Transverse colon (tissue), 4 donors: ENCODE measurements around the gene RNF5. TPM values are rescaled to one million over a fixed set of nuclear protein-coding genes. Genes with fewer than 3 reads are reported as not detected.

Experiments used
- DNase-seq: peaks from one replicate; pipeline ENCODE4 v3.0.0-alpha.2; 2019
- H3K27ac ChIP-seq, 4 donors: fragments of 200-600 bp; sonication (generic); 2 replicates each; pipeline ENCODE4 v1.5.1; 2016 to 2018; ENCODE audit warnings: inconsistent platforms in 4 of 4
- H3K27me3 ChIP-seq: fragments of 200-600 bp; sonication (generic); 2 replicates; pipeline ENCODE4 v1.5.1; 2017; ENCODE audit warnings: inconsistent platforms
- H3K36me3 ChIP-seq, 4 donors: fragments of 200-600 bp; sonication (generic); 2 replicates each; pipeline ENCODE4 v1.5.1; 2017 to 2019; ENCODE audit warnings: inconsistent platforms in 4 of 4
- H3K4me1 ChIP-seq, 4 donors: fragments of 200-600 bp; sonication (generic); 2 replicates each; pipeline ENCODE4 v1.5.1; 2017 to 2020; ENCODE audit warnings: inconsistent platforms in 4 of 4
- H3K4me3 ChIP-seq, 4 donors: fragments of 200-600 bp; sonication (generic); 1 replicate in 1 of 4; 2 replicates in 3 of 4; pipeline versions ENCODE4 v1.5.1 to v1.6.1; 2017 to 2019; ENCODE audit warnings: inconsistent platforms in 4 of 4
- H3K9me3 ChIP-seq, 2 donors: fragments of 200-600 bp; sonication (generic); 2 replicates each; pipeline ENCODE4 v1.5.1; 2017 to 2019; ENCODE audit warnings: inconsistent platforms in 2 of 2
- EP300 ChIP-seq: sonication (generic); formaldehyde crosslinking; IDR thresholded peaks from one replicate; pipeline ENCODE4 v1.6.1; 2017; ENCODE audit warnings: antibody characterized with exemption, low read depth
- POLR2A ChIP-seq: fragments of 450-650 bp; IDR thresholded peaks from one replicate; pipeline ENCODE4 v1.6.1; 2016; ENCODE audit warnings: antibody characterized with exemption, mild to moderate bottlenecking, moderate library complexity
- POLR2AphosphoS5 ChIP-seq, 3 donors: sonication (generic); formaldehyde crosslinking; IDR thresholded peaks; one replicate each; pipeline ENCODE4 v1.6.1; 2016; ENCODE audit warnings: antibody characterized with exemption in 3 of 3
- WGBS, 2 donors: methylation state at CpG; one replicate each; pipeline ENCODE4 v1.1.5; 2018; ENCODE audit warnings: low coverage in 1 of 2; 5-methylcytosine and 5-hydroxymethylcytosine counted together
- in situ Hi-C, 4 donors: fragments of 200-750 bp; cut with MboI; loops; one replicate each; pipeline versions ENCODE4 v1.15.0 to v1.15.1; 2017; ENCODE audit warnings: low sequenced_read_pairs in 3 of 4, low pct_ligation_motif_present in 1 of 4, low pct_unique_long_range_greater_than_20kb in 1 of 4
- intact Hi-C: fragments of 100-400 bp; cut with DNase I; formaldehyde crosslinking; loops from one replicate; pipeline ENCODE4 v1.15.1; 2023; ENCODE audit warnings: low total_unique reads
- total RNA-seq, 4 donors: library from RNA; depleted of rRNA; stranded (reverse); fragments of >200 nt; gene quantifications; one replicate each; pipeline ENCODE4 v1.1.0, GENCODE V29; 2016
- TF ChIP-seq, protein P1 (sequence below), 5 experiments: fragments of 200-600 bp in 3 of 5; fragments of 450-650 bp in 2 of 5; sonication (generic) in 3 of 5; IDR thresholded peaks; 1 replicate in 2 of 5; 2 replicates in 3 of 5; pipeline ENCODE4 v1.5.1; 2016 to 2017; ENCODE audit warnings: antibody characterized with exemption in 5 of 5, inconsistent platforms in 3 of 5, mild to moderate bottlenecking in 2 of 5, moderate library complexity in 1 of 5

The RNF5 gene
- total RNA-seq, 4 donors from 2014 or later, result 36.0 to 212 (median 120) TPM

DNA sequence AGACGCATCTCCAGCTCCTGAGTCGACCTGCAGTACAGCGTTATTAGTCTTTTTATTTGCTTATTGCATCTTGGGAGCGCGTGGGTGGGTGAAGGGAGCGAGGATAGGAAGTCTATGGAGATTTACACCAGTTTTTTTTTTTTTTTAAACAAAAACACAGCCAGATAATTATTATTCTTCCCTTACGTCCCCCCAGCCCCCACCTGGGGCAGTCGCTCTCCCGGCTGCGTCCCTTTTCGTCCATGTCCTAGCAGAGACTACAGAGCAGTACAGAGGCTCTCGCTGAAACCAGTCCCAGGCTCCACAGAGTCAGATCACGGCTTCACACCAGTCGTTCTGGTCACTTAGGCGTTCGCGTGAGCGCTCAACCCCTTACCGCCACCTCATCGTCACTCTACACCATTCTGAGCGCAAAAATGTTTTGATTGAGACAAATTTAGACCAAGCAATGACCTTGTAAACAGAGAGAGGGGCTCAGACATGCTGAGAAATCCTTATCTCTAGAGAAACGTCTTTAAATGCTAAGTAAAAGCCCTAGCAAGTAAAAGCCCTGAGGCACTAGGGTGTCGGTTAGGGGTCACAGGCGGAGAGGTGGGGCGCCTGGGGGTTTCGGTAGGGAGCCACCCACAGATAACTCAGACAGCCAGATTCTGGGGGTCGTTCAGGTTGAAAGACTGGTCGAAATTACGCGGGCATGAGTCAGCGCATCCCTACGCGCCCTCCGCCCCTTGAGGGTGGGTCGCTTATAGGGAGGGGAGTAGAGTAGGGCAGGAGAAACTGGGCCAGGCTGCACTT is 25.2 kb upstream of the RNF5 start:
- Histone ChIP-seq H3K4me3 (peak overlapping the region; percentile 48 to 85 (median 70)), H3K27me3 (peaks cover 10% of the 10 kb centered on the region), H3K9me3 (no peaks in the 10 kb centered on the region), H3K27ac (peak overlapping the region; percentile 85 to 97 (median 90)), H3K4me1 (peaks cover 15 to 38% (median 36%) of the 10 kb centered on the region in 4 donors), H3K36me3 (no peaks in the 10 kb centered on the region)
- intact Hi-C loops, result loop anchor here (1.0 to 5.0 kb wide), 3 partner anchors 23 to 501 kb away; partner anchors contain the start of genes BAG6, FKBPL and PBX2
- WGBS, 2 donors, result 31 to 63% methylated on average over 20 to 35 of the region's 35 CpGs
- no peak for DNase-seq
- in situ Hi-C loops, result no loop called here
- TF ChIP-seq POLR2AphosphoS5 (IDR thresholded peaks at IDR 0.05) (no peak), EP300 (no peak), POLR2A (no peak)
- TF ChIP-seq, protein P1, sequence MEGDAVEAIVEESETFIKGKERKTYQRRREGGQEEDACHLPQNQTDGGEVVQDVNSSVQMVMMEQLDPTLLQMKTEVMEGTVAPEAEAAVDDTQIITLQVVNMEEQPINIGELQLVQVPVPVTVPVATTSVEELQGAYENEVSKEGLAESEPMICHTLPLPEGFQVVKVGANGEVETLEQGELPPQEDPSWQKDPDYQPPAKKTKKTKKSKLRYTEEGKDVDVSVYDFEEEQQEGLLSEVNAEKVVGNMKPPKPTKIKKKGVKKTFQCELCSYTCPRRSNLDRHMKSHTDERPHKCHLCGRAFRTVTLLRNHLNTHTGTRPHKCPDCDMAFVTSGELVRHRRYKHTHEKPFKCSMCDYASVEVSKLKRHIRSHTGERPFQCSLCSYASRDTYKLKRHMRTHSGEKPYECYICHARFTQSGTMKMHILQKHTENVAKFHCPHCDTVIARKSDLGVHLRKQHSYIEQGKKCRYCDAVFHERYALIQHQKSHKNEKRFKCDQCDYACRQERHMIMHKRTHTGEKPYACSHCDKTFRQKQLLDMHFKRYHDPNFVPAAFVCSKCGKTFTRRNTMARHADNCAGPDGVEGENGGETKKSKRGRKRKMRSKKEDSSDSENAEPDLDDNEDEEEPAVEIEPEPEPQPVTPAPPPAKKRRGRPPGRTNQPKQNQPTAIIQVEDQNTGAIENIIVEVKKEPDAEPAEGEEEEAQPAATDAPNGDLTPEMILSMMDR (IDR thresholded peaks at IDR 0.05), result no peak

DNA sequence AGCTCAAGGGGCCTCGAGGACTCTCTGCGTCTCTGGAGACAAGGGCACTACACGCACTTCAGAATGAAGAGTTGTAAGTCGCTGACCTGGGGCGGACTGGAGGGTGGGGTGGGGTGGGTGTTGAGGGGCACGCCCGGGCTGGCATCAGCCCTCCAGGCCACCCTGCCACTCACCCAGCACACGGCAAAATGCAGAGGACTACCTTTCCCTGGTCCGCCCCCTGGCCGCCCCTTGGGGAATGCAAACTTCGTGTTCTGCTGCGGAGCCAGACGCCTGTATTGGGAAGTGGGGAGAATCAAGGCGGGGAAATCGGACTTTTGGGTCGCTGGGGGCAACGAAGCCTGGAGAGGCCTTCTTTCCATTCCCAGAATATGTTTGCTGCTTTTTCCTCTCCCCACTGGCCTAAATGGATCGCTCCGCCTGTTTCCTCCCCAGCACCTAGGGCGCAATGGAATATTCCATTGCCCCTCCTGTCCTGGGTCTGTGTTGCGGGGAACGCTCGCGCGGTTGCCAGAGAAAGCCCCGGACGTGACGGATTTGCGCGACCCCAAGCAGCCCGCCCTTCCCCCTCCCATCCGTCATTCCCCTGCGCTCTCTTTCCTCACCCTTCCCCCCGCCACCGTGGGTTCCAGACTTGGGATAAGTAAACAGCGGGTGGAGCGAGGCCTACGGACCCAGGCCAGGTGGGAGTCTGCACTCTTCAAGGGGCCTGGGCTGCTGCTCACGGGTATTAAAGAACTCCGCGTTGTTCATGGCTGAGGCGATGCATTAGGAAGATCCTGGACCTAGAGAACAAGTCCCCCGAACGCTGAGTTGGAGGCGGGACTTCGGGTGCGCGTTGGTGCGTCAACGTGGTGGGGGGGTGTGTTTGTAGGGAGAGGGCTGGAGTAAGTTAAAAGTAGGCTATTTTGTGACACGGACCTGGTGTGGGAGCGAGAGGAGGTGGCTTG is 24.4 kb upstream of the RNF5 start, which contains the start of gene PPT2:
PPT2 (plus strand) TSS at position 578 of the 950 bp plus-strand sequence. CDS start 454 bp downstream, outside the sequence.
- Histone ChIP-seq H3K4me1 (peaks cover 15 to 38% (median 36%) of the 10 kb centered on the region in 4 donors), H3K9me3 (no peaks in the 10 kb centered on the region), H3K4me3 (peak within 1 kb of the TSS; percentile 48 to 85 (median 70)), H3K36me3 (peaks cover 0 to 8% (median 0%) of the 10 kb centered on the region in 4 donors), H3K27me3 (peaks cover 3% of the 10 kb centered on the region), H3K27ac (peak within 1 kb of the TSS; percentile 85 to 97 (median 90))
- in situ Hi-C loops (no loop called here), intact Hi-C loops (loop anchor here (1.0 to 5.0 kb wide), 4 partner anchors 24 to 502 kb away; partner anchors contain the start of genes BAG6, FKBPL and PBX2)
- WGBS, 2 donors, result 0 to 2% methylated on average over 1 to 50 of the region's 52 CpGs
- peak; percentile 88 for DNase-seq
- TF ChIP-seq POLR2AphosphoS5 (IDR thresholded peaks at IDR 0.05) (peak; percentile 64 to 75 (median 68)), EP300 (no peak)
- TF ChIP-seq, protein P1 (IDR thresholded peaks at IDR 0.05), result peak in 2 of 5 experiments; percentile 25 to 28

DNA sequence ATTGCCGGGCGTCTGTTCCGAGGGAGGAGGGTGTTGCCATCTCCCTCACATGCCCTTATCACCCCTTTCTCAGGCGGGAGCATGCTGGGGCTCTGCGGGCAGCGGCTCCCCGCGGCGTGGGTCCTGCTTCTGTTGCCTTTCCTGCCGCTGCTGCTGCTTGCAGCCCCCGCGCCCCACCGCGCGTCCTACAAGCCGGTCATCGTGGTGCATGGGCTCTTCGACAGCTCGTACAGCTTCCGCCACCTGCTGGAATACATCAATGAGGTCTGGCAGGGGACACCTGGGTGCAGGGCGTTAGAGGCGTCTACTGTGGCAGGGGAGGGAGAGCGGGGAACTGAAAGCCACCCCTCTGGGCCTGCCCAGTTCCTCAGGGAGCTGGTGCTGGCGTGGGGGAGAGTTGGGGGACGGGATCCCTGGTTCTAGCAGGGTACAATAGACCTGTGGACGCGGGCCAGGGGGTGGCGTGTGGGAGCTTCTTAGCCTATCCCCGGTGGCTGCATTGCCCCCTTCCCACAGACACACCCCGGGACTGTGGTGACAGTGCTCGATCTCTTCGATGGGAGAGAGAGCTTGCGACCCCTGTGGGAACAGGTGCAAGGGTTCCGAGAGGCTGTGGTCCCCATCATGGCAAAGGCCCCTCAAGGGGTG is 23.6 kb upstream of the RNF5 start:
- peak; percentile 85 for DNase-seq
- peak; percentile 48 for TF ChIP-seq POLR2A
- TF ChIP-seq POLR2AphosphoS5 (IDR thresholded peaks at IDR 0.05), result peak in 1 of 3 donors; percentile 63
- TF ChIP-seq, protein P1 (IDR thresholded peaks at IDR 0.05), result peak; percentile 56 to 89 (median 61)
- TF ChIP-seq EP300, result no peak
- H3K4me3 ChIP-seq, result peak overlapping the region; percentile 48 to 85 (median 70)
- no peaks in the 10 kb centered on the region for H3K9me3 ChIP-seq
- intact Hi-C loops, result loop anchor here (2.0 to 5.0 kb wide), 2 partner anchors 36 to 502 kb away; partner anchors contain the start of gene BAG6
- peaks cover 0 to 9% (median 0%) of the 10 kb centered on the region in 4 donors for H3K36me3 ChIP-seq
- H3K4me1 ChIP-seq, result peaks cover 15 to 38% (median 36%) of the 10 kb centered on the region in 4 donors
- 3% methylated on average over 34 of the region's 34 CpGs; no CpG with 5 or more reads in 1 of the 2 donors for WGBS, 2 donors
- no peaks in the 10 kb centered on the region for H3K27me3 ChIP-seq
- in situ Hi-C loops, result no loop called here
- peak overlapping the region; percentile 85 to 97 (median 90) for H3K27ac ChIP-seq
